Measurements from ENCODE around the gene GAP43. TPM values are rescaled to one million over a fixed set of nuclear protein-coding genes. Genes with fewer than 3 reads are reported as not detected.

Gene GAP43
- total RNA-seq, 1 donor from 2014 or later: 5.7 TPM

- Mint-ChIP-seq H3K4me3 (no peak overlapping the region), H3K36me3 (no peaks in the 10 kb centered on the region), H3K4me1 (peaks cover 14% of the 10 kb centered on the region), H3K27me3 (ENCODE audit: low read depth) (no peaks in the 10 kb centered on the region), H3K27ac (no peak overlapping the region), H3K9me3 (no peaks in the 10 kb centered on the region)
- no peak for DNase-seq (ENCODE audit: low spot score in 2 of 2, unreplicated experiment in 2 of 2)
- TF ChIP-seq CTCF (IDR thresholded peaks at IDR 0.05; ENCODE audit: unreplicated experiment): no peak
These were observed 42.8 kb downstream of the GAP43 start for GRCh38 chr3:115666081-115666480.

GRCh38 chr3:115666920-115667737 lies 43.8 kb downstream of the GAP43 start:
- no peak overlapping the region for H3K27ac Mint-ChIP-seq
- no peaks in the 10 kb centered on the region for H3K27me3 Mint-ChIP-seq (ENCODE audit: low read depth)
- no peaks in the 10 kb centered on the region for H3K9me3 Mint-ChIP-seq
- no peak for TF ChIP-seq CTCF (IDR thresholded peaks at IDR 0.05; ENCODE audit: unreplicated experiment)
- H3K36me3 Mint-ChIP-seq: no peaks in the 10 kb centered on the region
- DNase-seq (ENCODE audit: low spot score in 2 of 2, unreplicated experiment in 2 of 2): no peak
- H3K4me1 Mint-ChIP-seq: peaks cover 23% of the 10 kb centered on the region
- H3K4me3 Mint-ChIP-seq: no peak overlapping the region

- TF ChIP-seq CTCF (IDR thresholded peaks at IDR 0.05; ENCODE audit: unreplicated experiment): no peak
- H3K9me3 Mint-ChIP-seq: no peaks in the 10 kb centered on the region
- H3K4me1 Mint-ChIP-seq: peaks cover 27% of the 10 kb centered on the region
- H3K27me3 Mint-ChIP-seq (ENCODE audit: low read depth): no peaks in the 10 kb centered on the region
- no peak overlapping the region for H3K27ac Mint-ChIP-seq
- DNase-seq (ENCODE audit: low spot score in 2 of 2, unreplicated experiment in 2 of 2): no peak
- H3K4me3 Mint-ChIP-seq: no peak overlapping the region
- H3K36me3 Mint-ChIP-seq: no peaks in the 10 kb centered on the region
These were observed 44.4 kb downstream of the GAP43 start for GRCh38 chr3:115667738-115668065.

GRCh38 chr3:115670911-115671310 lies 47.6 kb downstream of the GAP43 start:
- Mint-ChIP-seq H3K9me3 (no peaks in the 10 kb centered on the region), H3K27me3 (ENCODE audit: low read depth) (no peaks in the 10 kb centered on the region), H3K4me1 (peaks cover 22% of the 10 kb centered on the region), H3K27ac (no peak overlapping the region), H3K36me3 (no peaks in the 10 kb centered on the region), H3K4me3 (no peak overlapping the region)
- no peak for DNase-seq (ENCODE audit: low spot score in 2 of 2, unreplicated experiment in 2 of 2)
- no peak for TF ChIP-seq CTCF (IDR thresholded peaks at IDR 0.05; ENCODE audit: unreplicated experiment)

- Mint-ChIP-seq H3K27me3 (ENCODE audit: low read depth) (no peaks in the 10 kb centered on the region), H3K36me3 (no peaks in the 10 kb centered on the region), H3K4me3 (no peak overlapping the region), H3K27ac (peak overlapping the region; percentile 27), H3K9me3 (no peaks in the 10 kb centered on the region), H3K4me1 (peaks cover 22% of the 10 kb centered on the region)
- DNase-seq (ENCODE audit: low spot score in 2 of 2, unreplicated experiment in 2 of 2): no peak
- TF ChIP-seq CTCF (IDR thresholded peaks at IDR 0.05; ENCODE audit: unreplicated experiment): no peak
These were observed 48.6 kb downstream of the GAP43 start for GRCh38 chr3:115671761-115672455.
